Measurements from ENCODE around the gene NFX1.

The NFX1 gene

DNA sequence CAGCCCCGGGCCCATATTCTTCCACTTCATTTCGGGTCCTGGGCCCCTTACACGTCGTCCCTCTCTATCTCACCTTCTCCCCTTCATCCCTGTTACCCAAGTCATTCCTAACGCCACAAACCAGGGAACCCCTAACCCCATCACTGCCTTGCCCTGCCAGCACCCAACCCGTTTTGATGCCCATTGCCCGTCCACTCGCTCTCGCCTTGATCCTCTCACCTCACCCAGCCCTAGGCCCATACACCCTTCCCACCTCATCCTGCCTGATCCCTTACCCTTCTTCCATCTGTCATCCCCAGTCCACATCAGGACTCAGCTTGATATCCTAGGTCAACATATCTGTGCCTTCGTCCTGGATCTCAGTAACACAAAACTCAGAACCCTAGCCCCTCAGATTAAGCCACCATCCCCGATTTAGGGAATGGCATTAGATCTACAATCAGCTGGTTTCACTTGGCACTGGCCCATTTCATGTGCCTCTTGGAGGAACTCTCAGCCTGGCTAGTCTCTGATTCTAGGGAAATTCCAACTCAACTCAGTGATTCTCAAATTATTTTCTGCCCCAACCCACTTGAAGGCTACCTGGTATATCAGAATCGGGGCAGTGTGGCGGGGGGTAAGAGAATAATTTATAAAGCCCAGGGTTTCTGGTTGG is 25.0 kb upstream of the NFX1 start:
- peaks cover 15 to 16% of the 10 kb centered on the region in 2 donors for H3K4me1 ChIP-seq (ENCODE audit: control insufficient read depth in 2 of 2, insufficient read depth in 2 of 2, low read length in 2 of 2)
- H3K9me3 ChIP-seq (ENCODE audit: control insufficient read depth in 2 of 2, low read length in 2 of 2), result no peaks in the 10 kb centered on the region
- H3K27me3 ChIP-seq (ENCODE audit: control insufficient read depth in 2 of 2, insufficient read depth in 2 of 2, low read length in 2 of 2), result no peaks in the 10 kb centered on the region
- H3K36me3 ChIP-seq (ENCODE audit: control insufficient read depth in 2 of 2, insufficient read depth in 2 of 2, low read length in 2 of 2), result peaks cover 39 to 41% of the 10 kb centered on the region in 2 donors
- peak overlapping the region; percentile 88 to 89 for H3K27ac ChIP-seq (ENCODE audit: low read depth in 2 of 2, low read length in 2 of 2)
- H3K9ac ChIP-seq (ENCODE audit: low read depth in 1 of 2, low read length in 2 of 2), result peak overlapping the region; percentile 94 to 98
- peak overlapping the region; percentile 90 to 96 for H3K4me3 ChIP-seq (ENCODE audit: low read length in 2 of 2)

DNA sequence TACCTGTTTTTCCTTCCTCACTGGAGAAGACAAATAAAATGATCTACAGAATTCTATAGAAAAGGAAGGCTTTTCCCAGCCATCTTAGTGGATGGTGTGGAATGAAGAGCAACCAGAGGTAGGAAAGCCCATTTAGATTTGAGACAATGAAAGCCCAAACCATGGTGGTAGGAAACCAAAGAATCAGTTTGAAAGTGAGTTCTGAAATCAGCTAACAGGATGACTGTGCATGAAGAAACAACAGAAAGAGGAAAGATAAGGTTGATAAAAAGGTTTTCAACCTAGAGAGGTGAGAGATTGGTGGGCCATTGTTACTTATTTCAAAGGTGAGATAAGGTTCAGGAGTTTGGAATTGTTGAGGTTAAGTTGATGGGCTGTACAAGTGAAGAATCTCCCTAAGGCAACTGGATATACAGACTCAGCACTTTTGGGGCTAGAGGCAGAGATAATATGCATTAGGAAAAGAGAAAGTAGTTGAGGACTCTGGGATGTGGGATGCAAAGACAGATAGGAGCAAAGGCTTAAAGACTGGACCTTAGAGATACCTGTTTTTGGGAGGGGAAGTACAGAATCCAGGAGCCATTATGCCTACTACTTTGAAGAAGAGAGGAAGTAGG is 23.1 kb upstream of the NFX1 start:
- H3K4me1 ChIP-seq (ENCODE audit: control insufficient read depth in 2 of 2, insufficient read depth in 2 of 2, low read length in 2 of 2), result peaks cover 24 to 25% of the 10 kb centered on the region in 2 donors
- H3K9me3 ChIP-seq (ENCODE audit: control insufficient read depth in 2 of 2, low read length in 2 of 2), result no peaks in the 10 kb centered on the region
- no peak overlapping the region for H3K27ac ChIP-seq (ENCODE audit: low read depth in 2 of 2, low read length in 2 of 2)
- peaks cover 35 to 36% of the 10 kb centered on the region in 2 donors for H3K36me3 ChIP-seq (ENCODE audit: control insufficient read depth in 2 of 2, insufficient read depth in 2 of 2, low read length in 2 of 2)
- H3K27me3 ChIP-seq (ENCODE audit: control insufficient read depth in 2 of 2, insufficient read depth in 2 of 2, low read length in 2 of 2), result no peaks in the 10 kb centered on the region
- no peak overlapping the region for H3K4me3 ChIP-seq (ENCODE audit: low read length in 2 of 2)
- H3K9ac ChIP-seq (ENCODE audit: low read depth in 1 of 2, low read length in 2 of 2), result no peak overlapping the region

- H3K9ac ChIP-seq (ENCODE audit: low read depth in 1 of 2, low read length in 2 of 2), result no peak overlapping the region
- H3K27me3 ChIP-seq (ENCODE audit: control insufficient read depth in 2 of 2, insufficient read depth in 2 of 2, low read length in 2 of 2), result no peaks in the 10 kb centered on the region
- H3K4me3 ChIP-seq (ENCODE audit: low read length in 2 of 2), result no peak overlapping the region
- H3K4me1 ChIP-seq (ENCODE audit: control insufficient read depth in 2 of 2, insufficient read depth in 2 of 2, low read length in 2 of 2), result peaks cover 16 to 20% of the 10 kb centered on the region in 2 donors
- peaks cover 44 to 56% of the 10 kb centered on the region in 2 donors for H3K36me3 ChIP-seq (ENCODE audit: control insufficient read depth in 2 of 2, insufficient read depth in 2 of 2, low read length in 2 of 2)
- no peaks in the 10 kb centered on the region for H3K9me3 ChIP-seq (ENCODE audit: control insufficient read depth in 2 of 2, low read length in 2 of 2)
- H3K27ac ChIP-seq (ENCODE audit: low read depth in 2 of 2, low read length in 2 of 2), result no peak overlapping the region
Observed at GRCh38 chr9:33270146-33270545, 20.2 kb upstream of the NFX1 start.

DNA sequence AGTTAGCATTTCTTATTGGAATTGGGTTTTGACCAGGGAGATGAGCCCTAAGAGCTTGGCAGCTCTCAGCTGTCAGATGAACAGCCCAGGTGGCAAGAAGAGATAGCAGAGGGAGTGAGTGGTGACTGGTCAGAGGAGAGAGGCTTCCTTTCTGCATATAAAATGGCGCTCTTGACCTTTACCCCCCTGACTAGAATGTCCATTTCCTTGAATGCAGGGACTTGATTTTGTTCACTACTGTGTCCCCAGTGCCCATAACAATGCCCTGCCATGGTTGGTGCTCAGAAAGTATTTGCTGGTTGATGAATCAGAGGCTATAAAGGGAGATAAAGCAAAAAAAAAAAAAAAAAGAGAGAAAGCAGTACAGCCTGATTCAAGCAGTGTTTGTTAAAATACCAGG is 18.3 kb upstream of the NFX1 start:
- H3K27me3 ChIP-seq (ENCODE audit: control insufficient read depth in 2 of 2, insufficient read depth in 2 of 2, low read length in 2 of 2), result no peaks in the 10 kb centered on the region
- no peaks in the 10 kb centered on the region for H3K9me3 ChIP-seq (ENCODE audit: control insufficient read depth in 2 of 2, low read length in 2 of 2)
- H3K9ac ChIP-seq (ENCODE audit: low read depth in 1 of 2, low read length in 2 of 2), result peak overlapping the region in 1 of 2 donors; percentile 29
- peak overlapping the region; percentile 65 to 77 for H3K27ac ChIP-seq (ENCODE audit: low read depth in 2 of 2, low read length in 2 of 2)
- H3K4me1 ChIP-seq (ENCODE audit: control insufficient read depth in 2 of 2, insufficient read depth in 2 of 2, low read length in 2 of 2), result peaks cover 9 to 13% of the 10 kb centered on the region in 2 donors
- H3K4me3 ChIP-seq (ENCODE audit: low read length in 2 of 2), result peak overlapping the region in 1 of 2 donors; percentile 35
- peaks cover 52 to 74% of the 10 kb centered on the region in 2 donors for H3K36me3 ChIP-seq (ENCODE audit: control insufficient read depth in 2 of 2, insufficient read depth in 2 of 2, low read length in 2 of 2)

- H3K9me3 ChIP-seq (ENCODE audit: control insufficient read depth in 2 of 2, low read length in 2 of 2), result no peaks in the 10 kb centered on the region
- H3K9ac ChIP-seq (ENCODE audit: low read depth in 1 of 2, low read length in 2 of 2), result no peak overlapping the region
- H3K4me3 ChIP-seq (ENCODE audit: low read length in 2 of 2), result no peak overlapping the region
- H3K4me1 ChIP-seq (ENCODE audit: control insufficient read depth in 2 of 2, insufficient read depth in 2 of 2, low read length in 2 of 2), result peaks cover 9 to 13% of the 10 kb centered on the region in 2 donors
- no peaks in the 10 kb centered on the region for H3K27me3 ChIP-seq (ENCODE audit: control insufficient read depth in 2 of 2, insufficient read depth in 2 of 2, low read length in 2 of 2)
- peaks cover 51 to 77% of the 10 kb centered on the region in 2 donors for H3K36me3 ChIP-seq (ENCODE audit: control insufficient read depth in 2 of 2, insufficient read depth in 2 of 2, low read length in 2 of 2)
- no peak overlapping the region for H3K27ac ChIP-seq (ENCODE audit: low read depth in 2 of 2, low read length in 2 of 2)
Observed at GRCh38 chr9:33273266-33273971, 16.9 kb upstream of the NFX1 start.

DNA sequence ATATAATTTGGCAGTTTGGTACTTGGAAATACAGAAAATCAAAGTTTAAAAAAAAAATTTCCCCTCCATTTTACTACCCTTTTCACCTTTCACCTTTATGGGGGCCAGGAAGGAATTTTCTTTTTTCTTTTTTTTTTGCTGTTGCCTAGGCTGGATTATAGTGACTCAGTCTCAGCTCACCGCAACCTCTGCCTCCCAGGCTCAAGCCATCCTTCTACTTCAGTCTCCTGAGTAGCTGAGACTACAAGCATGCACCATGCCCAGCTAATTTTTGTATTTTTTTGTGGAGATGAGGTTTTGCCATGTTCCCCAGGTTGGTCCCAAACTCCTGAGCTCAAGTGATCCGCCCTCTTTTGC is 16.4 kb upstream of the NFX1 start:
- Histone ChIP-seq H3K4me1 (ENCODE audit: control insufficient read depth in 2 of 2, insufficient read depth in 2 of 2, low read length in 2 of 2) (peaks cover 9 to 13% of the 10 kb centered on the region in 2 donors), H3K36me3 (ENCODE audit: control insufficient read depth in 2 of 2, insufficient read depth in 2 of 2, low read length in 2 of 2) (peaks cover 50 to 77% of the 10 kb centered on the region in 2 donors), H3K9me3 (ENCODE audit: control insufficient read depth in 2 of 2, low read length in 2 of 2) (no peaks in the 10 kb centered on the region), H3K27me3 (ENCODE audit: control insufficient read depth in 2 of 2, insufficient read depth in 2 of 2, low read length in 2 of 2) (no peaks in the 10 kb centered on the region), H3K27ac (ENCODE audit: low read depth in 2 of 2, low read length in 2 of 2) (no peak overlapping the region), H3K9ac (ENCODE audit: low read depth in 1 of 2, low read length in 2 of 2) (no peak overlapping the region), H3K4me3 (ENCODE audit: low read length in 2 of 2) (no peak overlapping the region)

DNA sequence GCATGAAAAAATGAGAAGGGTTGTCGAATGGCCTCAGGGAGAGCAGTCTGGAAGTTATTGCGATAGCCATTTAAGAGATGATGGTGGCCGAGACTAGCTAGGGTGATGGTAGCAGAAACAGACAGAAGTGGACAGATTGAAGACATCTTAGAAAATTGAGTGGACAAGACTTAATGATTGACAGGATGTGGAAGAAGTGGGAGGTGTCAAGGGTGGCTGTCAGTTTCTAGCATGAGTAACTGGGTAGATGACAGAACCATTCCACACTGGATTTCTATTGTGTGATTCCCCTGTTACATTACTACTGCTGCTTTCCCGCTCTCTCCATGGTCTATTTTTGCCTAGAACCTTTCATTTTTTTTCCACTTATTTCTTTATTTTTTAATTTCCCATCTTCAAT is 12.8 kb upstream of the NFX1 start:
- no peaks in the 10 kb centered on the region for H3K9me3 ChIP-seq (ENCODE audit: control insufficient read depth in 2 of 2, low read length in 2 of 2)
- H3K9ac ChIP-seq (ENCODE audit: low read depth in 1 of 2, low read length in 2 of 2), result no peak overlapping the region
- peaks cover 57 to 79% of the 10 kb centered on the region in 2 donors for H3K36me3 ChIP-seq (ENCODE audit: control insufficient read depth in 2 of 2, insufficient read depth in 2 of 2, low read length in 2 of 2)
- H3K27ac ChIP-seq (ENCODE audit: low read depth in 2 of 2, low read length in 2 of 2), result no peak overlapping the region
- no peak overlapping the region for H3K4me3 ChIP-seq (ENCODE audit: low read length in 2 of 2)
- H3K4me1 ChIP-seq (ENCODE audit: control insufficient read depth in 2 of 2, insufficient read depth in 2 of 2, low read length in 2 of 2), result peaks cover 0 to 3% of the 10 kb centered on the region in 2 donors
- no peaks in the 10 kb centered on the region for H3K27me3 ChIP-seq (ENCODE audit: control insufficient read depth in 2 of 2, insufficient read depth in 2 of 2, low read length in 2 of 2)

DNA sequence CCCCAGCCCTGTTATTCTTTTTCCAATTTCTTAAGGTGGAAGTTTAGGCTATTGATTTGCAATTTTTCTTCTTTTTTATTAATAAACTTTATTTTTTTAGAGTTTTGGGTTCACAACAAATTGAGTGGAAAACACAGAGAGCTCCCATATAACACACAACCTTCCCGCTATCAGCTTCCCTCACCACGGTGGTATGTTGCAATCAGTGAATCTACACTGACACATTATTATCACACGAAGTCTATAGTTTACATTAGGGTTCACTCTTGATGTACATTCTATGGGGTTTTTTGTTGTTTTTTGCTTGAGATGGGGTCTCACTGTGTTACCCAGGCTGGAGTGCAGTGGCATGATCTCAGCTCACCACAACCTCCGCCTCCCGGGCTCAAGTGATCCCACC is 4.8 kb upstream of the NFX1 start:
- Histone ChIP-seq H3K9me3 (ENCODE audit: control insufficient read depth in 2 of 2, low read length in 2 of 2) (no peaks in the 10 kb centered on the region), H3K4me3 (ENCODE audit: low read length in 2 of 2) (no peak overlapping the region), H3K4me1 (ENCODE audit: control insufficient read depth in 2 of 2, insufficient read depth in 2 of 2, low read length in 2 of 2) (peaks cover 4 to 15% of the 10 kb centered on the region in 2 donors), H3K9ac (ENCODE audit: low read depth in 1 of 2, low read length in 2 of 2) (no peak overlapping the region), H3K27ac (ENCODE audit: low read depth in 2 of 2, low read length in 2 of 2) (no peak overlapping the region), H3K27me3 (ENCODE audit: control insufficient read depth in 2 of 2, insufficient read depth in 2 of 2, low read length in 2 of 2) (no peaks in the 10 kb centered on the region), H3K36me3 (ENCODE audit: control insufficient read depth in 2 of 2, insufficient read depth in 2 of 2, low read length in 2 of 2) (peaks cover 17 to 20% of the 10 kb centered on the region in 2 donors)

- Histone ChIP-seq H3K4me1 (ENCODE audit: control insufficient read depth in 2 of 2, insufficient read depth in 2 of 2, low read length in 2 of 2) (peaks cover 12 to 30% of the 10 kb centered on the region in 2 donors), H3K27me3 (ENCODE audit: control insufficient read depth in 2 of 2, insufficient read depth in 2 of 2, low read length in 2 of 2) (no peaks in the 10 kb centered on the region), H3K36me3 (ENCODE audit: control insufficient read depth in 2 of 2, insufficient read depth in 2 of 2, low read length in 2 of 2) (peaks cover 7 to 10% of the 10 kb centered on the region in 2 donors), H3K4me3 (ENCODE audit: low read length in 2 of 2) (no peak overlapping the region), H3K9me3 (ENCODE audit: control insufficient read depth in 2 of 2, low read length in 2 of 2) (no peaks in the 10 kb centered on the region), H3K27ac (ENCODE audit: low read depth in 2 of 2, low read length in 2 of 2) (peak overlapping the region; percentile 44 to 61), H3K9ac (ENCODE audit: low read depth in 1 of 2, low read length in 2 of 2) (peak overlapping the region in 1 of 2 donors; percentile 27)
Observed at GRCh38 chr9:33287087-33287490, 3.2 kb upstream of the NFX1 start.

DNA sequence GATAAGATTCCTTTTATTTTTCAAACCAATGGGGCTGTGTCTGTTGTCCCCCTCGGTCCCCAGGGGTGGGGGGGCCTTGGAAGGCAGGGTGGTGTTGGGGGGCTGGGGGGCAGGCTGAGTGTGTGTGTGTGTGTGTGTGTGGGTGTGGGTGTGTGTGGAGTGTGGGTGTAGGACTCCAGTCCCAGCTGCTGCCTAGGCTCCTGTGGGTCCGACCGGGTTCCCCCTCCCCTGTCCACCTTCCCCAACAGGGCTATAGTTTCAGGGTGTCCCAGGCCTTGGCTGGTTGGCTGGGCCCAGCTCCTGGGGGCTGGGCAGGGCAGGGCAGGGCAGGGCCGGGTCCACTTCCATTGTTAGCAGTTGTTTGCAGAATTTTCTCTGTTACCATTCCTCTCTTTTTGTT is 2.1 kb upstream of the NFX1 start:
- no peak overlapping the region for H3K9ac ChIP-seq (ENCODE audit: low read depth in 1 of 2, low read length in 2 of 2)

More for the DNA sequence above, 2.1 kb upstream of the NFX1 start:
- H3K9me3 ChIP-seq (ENCODE audit: control insufficient read depth in 2 of 2, low read length in 2 of 2), result no peaks in the 10 kb centered on the region
- H3K4me3 ChIP-seq (ENCODE audit: low read length in 2 of 2), result no peak overlapping the region
- peaks cover 22 to 41% of the 10 kb centered on the region in 2 donors for H3K4me1 ChIP-seq (ENCODE audit: control insufficient read depth in 2 of 2, insufficient read depth in 2 of 2, low read length in 2 of 2)
- peaks cover 3 to 8% of the 10 kb centered on the region in 2 donors for H3K36me3 ChIP-seq (ENCODE audit: control insufficient read depth in 2 of 2, insufficient read depth in 2 of 2, low read length in 2 of 2)
- no peak overlapping the region for H3K27ac ChIP-seq (ENCODE audit: low read depth in 2 of 2, low read length in 2 of 2)
- H3K27me3 ChIP-seq (ENCODE audit: control insufficient read depth in 2 of 2, insufficient read depth in 2 of 2, low read length in 2 of 2), result no peaks in the 10 kb centered on the region

Data from mucosa of rectum (tissue), 2 donors.